Measurements from ENCODE around the gene AQP1.

DNA sequence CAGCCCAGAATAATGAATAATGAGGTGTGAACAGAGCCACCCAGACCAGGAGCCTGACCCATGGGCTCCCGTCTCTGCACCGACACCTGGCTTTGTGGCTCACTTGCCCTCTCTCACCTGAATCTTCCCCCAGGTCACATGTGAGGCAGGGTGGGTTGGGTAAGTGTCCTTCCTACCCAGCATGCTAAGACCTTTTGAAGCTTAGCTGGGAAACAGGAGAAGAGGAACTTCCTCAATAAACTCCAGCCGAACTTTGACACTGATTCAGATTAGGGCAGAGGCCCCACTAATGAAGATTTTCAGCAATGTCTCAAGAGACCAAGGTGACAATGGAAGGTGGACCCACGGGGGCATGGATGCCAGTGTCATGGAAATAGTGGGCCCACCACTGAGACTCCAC lies 46.6 kb upstream of the AQP1 start:
- TF ChIP-seq EZH2 (IDR thresholded peaks at IDR 0.05; ENCODE audit: insufficient read depth, poor library complexity, severe bottlenecking): no peak
- no peak for TF ChIP-seq EZH2phosphoT487 (IDR thresholded peaks at IDR 0.05; ENCODE audit: insufficient read depth, low read depth)
